Neuronal stem cell (in vitro differentiated cells): ENCODE measurements around the gene TNS3.

ENCODE experiments used
- DNase-seq: peaks from one replicate; pipeline ENCODE4 v3.0.0-alpha.2; 2013; ENCODE audit warnings: low spot score
- H2AFZ ChIP-seq: one replicate; pipeline ENCODE4 v1.6.1; 2013; ENCODE audit warnings: mild to moderate bottlenecking, low read length, inconsistent platforms
- H2AK5ac ChIP-seq: 2 replicates; pipeline ENCODE4 v1.6.1; 2013; ENCODE audit warnings: low read depth, mild to moderate bottlenecking, inconsistent platforms, low read length, moderate library complexity, mixed read lengths
- H2BK120ac ChIP-seq: 2 replicates; pipeline ENCODE4 v1.6.1; 2013; ENCODE audit warnings: low read depth, mild to moderate bottlenecking, inconsistent platforms, low read length, moderate library complexity, mixed read lengths
- H2BK12ac ChIP-seq: one replicate; pipeline ENCODE4 v1.6.1; 2013; ENCODE audit warnings: low read length, inconsistent platforms
- H2BK15ac ChIP-seq: 2 replicates; pipeline ENCODE4 v1.6.1; 2013; ENCODE audit warnings: mild to moderate bottlenecking, low read length, inconsistent platforms, mixed read lengths
- H2BK5ac ChIP-seq: one replicate; pipeline ENCODE4 v1.6.1; 2013; ENCODE audit warnings: inconsistent platforms, mild to moderate bottlenecking, low read length, moderate library complexity
- H3K14ac ChIP-seq: one replicate; pipeline ENCODE4 v1.6.1; 2013; ENCODE audit warnings: low read length, inconsistent platforms
- H3K18ac ChIP-seq: 2 replicates; pipeline ENCODE4 v1.6.1; 2013; ENCODE audit warnings: low read length, inconsistent platforms
- H3K23ac ChIP-seq: 2 replicates; pipeline ENCODE4 v1.6.1; 2013; ENCODE audit warnings: low read depth, mild to moderate bottlenecking, mixed read lengths, low read length, inconsistent platforms; ENCODE audit not compliant: poor library complexity
- H3K27ac ChIP-seq: replicated peaks from 3 replicates; pipeline ENCODE4 v1.5.1; 2013; ENCODE audit warnings: low read length, inconsistent platforms
- H3K27me3 ChIP-seq, 3 experiments: 2 replicates each; pipeline ENCODE4 v1.6.1; 2013; ENCODE audit warnings: low read length in 3 of 3, mild to moderate bottlenecking in 2 of 3, inconsistent platforms in 1 of 3, low read depth in 1 of 3, mixed read lengths in 1 of 3, moderate library complexity in 1 of 3; ENCODE audit not compliant: control insufficient read depth in 3 of 3, insufficient read depth in 3 of 3
- H3K36me3 ChIP-seq, 2 donors: replicated peaks in 1 of 2; 2 replicates each; pipeline ENCODE4 v1.6.1; 2013; ENCODE audit warnings: low read length in 2 of 2; ENCODE audit not compliant: control insufficient read depth in 2 of 2, insufficient read depth in 2 of 2
- H3K4ac ChIP-seq: 2 replicates; pipeline ENCODE4 v1.6.1; 2013; ENCODE audit warnings: inconsistent platforms, mild to moderate bottlenecking, low read length, moderate library complexity
- H3K4me1 ChIP-seq, 2 donors: 1 replicate in 1 of 2; 2 replicates in 1 of 2; pipeline ENCODE4 v1.6.1; 2013; ENCODE audit warnings: low read length in 2 of 2, low read depth in 1 of 2; ENCODE audit not compliant: control insufficient read depth in 2 of 2, insufficient read depth in 1 of 2
- H3K4me2 ChIP-seq: one replicate; pipeline ENCODE4 v1.6.1; 2013; ENCODE audit warnings: mild to moderate bottlenecking, low read length, inconsistent platforms; ENCODE audit not compliant: insufficient read depth, poor library complexity, severe bottlenecking
- H3K4me3 ChIP-seq, 2 donors: 2 replicates each; pipeline ENCODE4 v1.5.1; 2013; ENCODE audit warnings: low read length in 2 of 2, mild to moderate bottlenecking in 2 of 2, inconsistent platforms in 1 of 2, moderate library complexity in 1 of 2
- H3K79me1 ChIP-seq: one replicate; pipeline ENCODE4 v1.6.1; 2013; ENCODE audit warnings: low read depth, mild to moderate bottlenecking, inconsistent platforms, low read length, moderate library complexity
- H3K9ac ChIP-seq: one replicate; pipeline ENCODE4 v1.6.1; 2013; ENCODE audit warnings: mild to moderate bottlenecking, low read depth, low read length, inconsistent platforms; ENCODE audit not compliant: poor library complexity
- H3K9me3 ChIP-seq, 2 donors: replicated peaks in 1 of 2; 2 replicates each; pipeline versions ENCODE3 to v1.6.1; 2013; ENCODE audit warnings: low read length in 2 of 2, mild to moderate bottlenecking in 2 of 2, inconsistent platforms in 1 of 2, low read depth in 1 of 2, mixed read lengths in 1 of 2, moderate library complexity in 1 of 2; ENCODE audit not compliant: control insufficient read depth in 2 of 2, insufficient read depth in 1 of 2
- H4K8ac ChIP-seq: one replicate; pipeline ENCODE4 v1.6.1; 2013; ENCODE audit warnings: low read depth, mild to moderate bottlenecking, inconsistent platforms, low read length, moderate library complexity
- H4K91ac ChIP-seq: one replicate; pipeline ENCODE4 v1.6.1; 2013; ENCODE audit warnings: low read length, low read depth, mild to moderate bottlenecking, inconsistent platforms; ENCODE audit not compliant: poor library complexity
- WGBS, 2 donors: extraction: QIAGEN DNeasy Blood & Tissue Kit; methylation state at CpG; one replicate each; pipeline ENCODE4 v1.1.7; 2013; ENCODE audit warnings: missing lambda C conversion rate in 2 of 2, mixed read lengths in 1 of 2; ENCODE audit not compliant: insufficient read length in 2 of 2, insufficient replicate concordance in 1 of 2; ENCODE audit errors: extremely low coverage in 2 of 2; 5-methylcytosine and 5-hydroxymethylcytosine counted together

Gene TNS3

GRCh38 chr7:47236480-47237129 is 345.3 kb downstream of the TNS3 start:
- H2BK120ac ChIP-seq, result no peak overlapping the region
- no peak overlapping the region for H3K27ac ChIP-seq
- no peak overlapping the region for H4K8ac ChIP-seq
- no peak overlapping the region for H3K23ac ChIP-seq
- WGBS, 2 donors, result no CpG with 5 or more reads among the region's 3 CpGs
- DNase-seq, result no peak
- no peak overlapping the region for H3K4me2 ChIP-seq
- H2AFZ ChIP-seq, result no peak overlapping the region
- H3K14ac ChIP-seq, result no peak overlapping the region
- no peak overlapping the region for H3K4me3 ChIP-seq
- H3K9ac ChIP-seq, result no peak overlapping the region
- H3K27me3 ChIP-seq, result peaks cover 0 to 9% (median 0%) of the 10 kb centered on the region in 3 experiments
- no peak overlapping the region for H2AK5ac ChIP-seq
- H3K36me3 ChIP-seq, result no peaks in the 10 kb centered on the region
- H3K4me1 ChIP-seq, result no peaks in the 10 kb centered on the region
- no peak overlapping the region for H3K18ac ChIP-seq
- H3K9me3 ChIP-seq, result no peaks in the 10 kb centered on the region
- no peak overlapping the region for H3K4ac ChIP-seq
- no peak overlapping the region for H2BK12ac ChIP-seq
- H2BK15ac ChIP-seq, result no peak overlapping the region
- H4K91ac ChIP-seq, result no peak overlapping the region
- H2BK5ac ChIP-seq, result no peak overlapping the region
- H3K79me1 ChIP-seq, result no peaks in the 10 kb centered on the region

GRCh38 chr7:47233996-47234395 is 347.9 kb downstream of the TNS3 start:
- no peaks in the 10 kb centered on the region for H3K79me1 ChIP-seq
- no peak overlapping the region for H3K27ac ChIP-seq
- no peak overlapping the region for H2BK120ac ChIP-seq
- no peak overlapping the region for H3K9ac ChIP-seq
- no peaks in the 10 kb centered on the region for H3K36me3 ChIP-seq
- H3K4me2 ChIP-seq, result no peak overlapping the region
- H3K27me3 ChIP-seq, result peaks cover 0 to 13% (median 0%) of the 10 kb centered on the region in 3 experiments
- H3K4me3 ChIP-seq, result no peak overlapping the region
- no peaks in the 10 kb centered on the region for H3K4me1 ChIP-seq
- H2BK12ac ChIP-seq, result no peak overlapping the region
- no peak overlapping the region for H3K18ac ChIP-seq
- WGBS, 2 donors, result no CpG with 5 or more reads among the region's 1 CpG
- H3K4ac ChIP-seq, result no peak overlapping the region
- H4K8ac ChIP-seq, result no peak overlapping the region
- no peak overlapping the region for H4K91ac ChIP-seq
- no peak overlapping the region for H2BK15ac ChIP-seq
- no peak overlapping the region for H3K14ac ChIP-seq
- no peak overlapping the region for H2AFZ ChIP-seq
- DNase-seq, result no peak
- no peak overlapping the region for H3K23ac ChIP-seq
- H2BK5ac ChIP-seq, result no peak overlapping the region
- H2AK5ac ChIP-seq, result no peak overlapping the region
- no peaks in the 10 kb centered on the region for H3K9me3 ChIP-seq

- Histone ChIP-seq H3K9me3 (no peaks in the 10 kb centered on the region), H3K27ac (no peak overlapping the region), H2BK120ac (no peak overlapping the region), H2BK5ac (no peak overlapping the region), H3K4me2 (no peak overlapping the region), H3K4me3 (no peak overlapping the region), H3K9ac (no peak overlapping the region), H3K79me1 (no peaks in the 10 kb centered on the region), H3K36me3 (no peaks in the 10 kb centered on the region), H2AFZ (no peak overlapping the region), H3K4me1 (no peaks in the 10 kb centered on the region), H3K14ac (no peak overlapping the region), H3K18ac (no peak overlapping the region), H2AK5ac (no peak overlapping the region), H4K91ac (no peak overlapping the region), H2BK12ac (no peak overlapping the region), H3K27me3 (peaks cover 0 to 13% (median 0%) of the 10 kb centered on the region in 3 experiments), H3K23ac (no peak overlapping the region), H3K4ac (no peak overlapping the region), H4K8ac (no peak overlapping the region), H2BK15ac (no peak overlapping the region)
- no CpG with 5 or more reads among the region's 8 CpGs for WGBS, 2 donors
- DNase-seq, result no peak
Observed at GRCh38 chr7:47232751-47233412, 349.0 kb downstream of the TNS3 start.

- H3K9ac ChIP-seq, result no peak overlapping the region
- H3K27me3 ChIP-seq, result peaks cover 0 to 10% (median 0%) of the 10 kb centered on the region in 3 experiments
- H3K9me3 ChIP-seq, result no peaks in the 10 kb centered on the region
- H2BK15ac ChIP-seq, result no peak overlapping the region
- no peak overlapping the region for H3K27ac ChIP-seq
- H4K91ac ChIP-seq, result no peak overlapping the region
- H3K36me3 ChIP-seq, result no peaks in the 10 kb centered on the region
- H2AK5ac ChIP-seq, result no peak overlapping the region
- no peak overlapping the region for H3K4me3 ChIP-seq
- no peak for DNase-seq
- H3K79me1 ChIP-seq, result no peaks in the 10 kb centered on the region
- WGBS, 2 donors, result no CpG with 5 or more reads among the region's 1 CpG
- no peak overlapping the region for H2BK12ac ChIP-seq
- no peak overlapping the region for H3K4me2 ChIP-seq
- no peak overlapping the region for H4K8ac ChIP-seq
- peaks cover 0 to 3% of the 10 kb centered on the region in 2 donors for H3K4me1 ChIP-seq
- H2AFZ ChIP-seq, result no peak overlapping the region
- no peak overlapping the region for H2BK5ac ChIP-seq
- no peak overlapping the region for H3K18ac ChIP-seq
- H3K14ac ChIP-seq, result no peak overlapping the region
- no peak overlapping the region for H3K23ac ChIP-seq
- no peak overlapping the region for H3K4ac ChIP-seq
- no peak overlapping the region for H2BK120ac ChIP-seq
Observed at GRCh38 chr7:47231627-47232026, 350.3 kb downstream of the TNS3 start.
